Right ventricle myocardium inferior (tissue), 1 donor: Measurements from ENCODE around the gene CCDC71. TPM values are rescaled to one million over a fixed set of nuclear protein-coding genes. Genes with fewer than 3 reads are reported as not detected.

Experiments used
- ATAC-seq: fragments of 200-7000 bp; cut with Tn5 transposase; one replicate; pipeline ENCODE4 v1.9.1; 2020; ENCODE audit warnings: mild to moderate bottlenecking, moderate library complexity
- DNase-seq: peaks from one replicate; pipeline ENCODE4 v3.0.0; 2021; ENCODE audit errors: missing footprints
- intact Hi-C: fragments of 100-400 bp; cut with DNase I; formaldehyde crosslinking; loops from one replicate; pipeline ENCODE4 v1.11.0; 2022
- total RNA-seq: library from RNA; stranded (reverse); fragmentation: NEBNext Ultra II Directional; extraction: Animal tissue kit (Norgen Biotek cat#: 25700); gene quantifications from one replicate; pipeline ENCODE4 v1.2.1, GENCODE V29; 2021
- donor health status: DM: no; HTN: yes; CAD: no; lungs with severe emphysema.

CCDC71 gene
- total RNA-seq, 1 donor from 2014 or later = 9.4 TPM

DNA sequence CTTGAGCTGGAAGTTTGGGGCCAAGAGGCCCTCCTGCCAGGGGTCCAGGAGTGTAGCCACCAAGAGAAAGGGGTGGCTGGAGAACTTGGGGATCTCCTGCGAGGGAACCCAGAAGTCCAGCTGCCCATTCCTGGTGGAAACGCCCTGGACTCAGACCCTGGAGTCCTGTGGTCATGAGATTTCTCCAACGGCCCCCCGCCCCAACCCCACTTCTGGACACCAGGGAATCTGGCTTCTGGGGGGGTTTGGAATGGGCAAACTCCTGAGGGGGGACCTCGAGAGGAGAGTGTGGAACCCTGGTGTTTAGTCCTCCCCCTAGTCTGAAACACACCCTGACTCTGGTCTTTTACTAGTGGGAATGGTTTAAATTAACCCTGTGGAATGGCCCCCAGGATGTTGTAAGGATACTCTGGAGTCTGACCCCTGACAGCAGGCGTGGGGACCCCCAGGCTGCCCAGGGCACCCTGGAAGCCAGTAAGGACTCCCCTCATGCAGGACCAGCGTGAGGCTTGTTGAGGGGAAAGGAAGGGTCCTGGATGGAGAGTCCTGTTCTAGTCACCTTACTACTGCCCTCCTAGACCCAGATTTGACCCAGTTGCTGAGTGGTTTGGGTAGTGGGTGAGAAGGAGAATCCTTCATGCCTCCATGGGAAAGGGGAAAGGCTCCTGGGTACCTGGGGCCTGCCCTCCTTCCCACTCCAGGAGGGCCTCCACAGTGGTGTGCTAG lies 5.8 kb upstream of the CCDC71 start:
- no peak for DNase-seq
- ATAC-seq = no peak
- intact Hi-C loops = loop anchor here (1.0 to 10.0 kb wide), 9 partner anchors 27 to 295 kb away; partner anchors contain the start of genes C3orf62, GPX1, RHOA and TCTA

DNA sequence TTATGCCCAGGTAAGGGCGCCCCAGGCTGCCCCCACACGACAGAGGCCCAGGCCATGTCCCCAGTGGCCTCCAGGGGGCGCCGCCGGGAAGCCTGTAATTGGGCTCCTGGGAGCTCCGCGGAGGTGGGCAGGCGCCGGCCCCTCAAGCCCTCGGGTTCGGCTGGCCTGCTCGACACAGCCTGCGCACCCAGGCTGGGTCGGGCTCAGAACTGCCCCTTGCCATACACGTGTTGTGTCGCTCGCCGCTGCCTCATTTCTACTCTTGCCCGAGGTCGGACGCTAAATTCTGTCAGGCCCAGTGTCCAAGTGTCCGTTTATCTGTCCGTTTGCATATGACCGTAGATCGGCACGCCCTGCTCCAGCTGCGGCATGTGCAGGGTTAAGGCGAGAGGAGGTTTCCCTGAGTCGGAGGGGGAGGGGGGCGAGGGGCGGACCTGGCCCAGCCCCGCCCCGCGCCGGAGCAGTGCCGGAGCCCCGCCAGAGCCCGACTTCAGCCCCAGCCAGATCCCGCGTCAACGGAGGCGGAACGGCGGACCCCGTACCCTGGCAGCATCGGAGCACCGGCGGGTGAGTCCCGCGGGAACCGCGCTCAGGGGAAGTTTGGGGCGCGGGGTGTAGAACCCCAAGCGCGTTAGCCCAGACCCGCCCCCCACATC lies 5.1 kb upstream of the CCDC71 start, which contains the start of gene KLHDC8B:
Gene KLHDC8B, plus strand, starts transcription at position 480 of the 656 bp plus-strand sequence. CDS start 1,172 bp downstream, outside the sequence.
- DNase-seq = peak; percentile 92
- intact Hi-C loops = loop anchor here (1.0 to 10.0 kb wide), 7 partner anchors 46 to 296 kb away; partner anchors contain the start of genes GPX1, RHOA, TCTA and USP4
- peak; percentile 91 for ATAC-seq

DNA sequence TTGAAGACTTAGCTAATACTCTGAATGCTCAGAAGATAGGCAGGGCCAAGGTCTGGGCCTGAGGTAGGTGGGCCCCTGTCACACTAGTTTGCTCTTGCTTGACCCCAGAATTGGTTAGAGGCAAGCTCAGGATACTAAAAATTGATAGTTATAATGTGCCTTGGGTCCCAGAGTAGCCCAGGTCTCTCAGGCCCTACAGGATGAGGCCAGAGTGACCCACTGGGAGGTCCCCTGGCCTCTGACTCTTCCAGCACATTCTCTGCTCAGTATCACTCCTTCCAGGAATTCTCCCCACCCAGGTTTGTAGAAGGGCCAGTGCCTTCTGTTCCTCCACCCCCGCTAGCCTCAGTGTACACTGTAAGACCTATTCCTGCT lies 4.6 kb upstream of the CCDC71 start:
- DNase-seq (no peak), ATAC-seq (no peak)
- intact Hi-C loops = loop anchor here (1.0 to 10.0 kb wide), 7 partner anchors 47 to 297 kb away; partner anchors contain the start of genes GPX1, RHOA, TCTA and USP4

DNA sequence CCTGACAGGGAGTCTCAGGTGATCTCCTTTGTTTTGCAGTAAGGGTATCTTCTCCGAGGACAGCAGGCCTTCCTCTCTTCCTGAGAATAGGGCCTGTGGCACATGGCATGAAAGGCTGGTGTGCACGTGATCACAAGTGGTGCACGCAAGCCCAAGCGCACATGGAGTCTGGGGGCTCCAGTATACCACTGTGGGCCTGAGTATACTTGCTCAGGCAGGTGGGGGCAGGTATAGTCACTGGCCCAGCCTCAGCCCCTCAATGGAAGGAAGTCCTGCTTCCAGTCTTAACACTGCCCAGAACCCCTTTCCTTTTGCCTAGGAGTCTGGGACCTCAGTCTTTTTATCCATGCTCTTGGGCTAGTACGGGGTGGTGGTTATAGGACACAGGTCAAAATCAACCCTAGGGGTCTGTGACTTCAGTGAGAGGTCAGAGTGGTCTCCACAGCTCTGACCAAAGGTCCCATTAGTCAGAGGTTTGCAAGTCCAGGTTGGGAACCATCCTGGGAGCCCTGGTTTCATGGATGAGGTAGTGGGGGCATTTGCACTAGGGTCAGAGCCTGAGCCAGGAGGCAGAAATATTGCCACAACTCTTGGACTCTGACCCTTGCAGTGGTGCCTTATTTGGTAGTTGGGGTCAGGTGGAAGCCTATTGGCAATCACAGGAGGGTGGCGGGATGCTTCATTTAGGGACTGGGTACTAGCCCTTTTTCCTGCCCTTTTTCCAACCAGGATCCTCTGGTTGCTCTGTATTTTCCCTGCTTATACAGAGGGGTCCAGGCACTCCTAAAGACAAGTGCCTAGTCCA lies 823 bp upstream of the CCDC71 start:
- ATAC-seq (no peak), DNase-seq (no peak)
- intact Hi-C loops = loop anchor here (2.0 kb wide), 1 partner anchor 34 kb away; the partner anchor contains the start of gene LAMB2

DNA sequence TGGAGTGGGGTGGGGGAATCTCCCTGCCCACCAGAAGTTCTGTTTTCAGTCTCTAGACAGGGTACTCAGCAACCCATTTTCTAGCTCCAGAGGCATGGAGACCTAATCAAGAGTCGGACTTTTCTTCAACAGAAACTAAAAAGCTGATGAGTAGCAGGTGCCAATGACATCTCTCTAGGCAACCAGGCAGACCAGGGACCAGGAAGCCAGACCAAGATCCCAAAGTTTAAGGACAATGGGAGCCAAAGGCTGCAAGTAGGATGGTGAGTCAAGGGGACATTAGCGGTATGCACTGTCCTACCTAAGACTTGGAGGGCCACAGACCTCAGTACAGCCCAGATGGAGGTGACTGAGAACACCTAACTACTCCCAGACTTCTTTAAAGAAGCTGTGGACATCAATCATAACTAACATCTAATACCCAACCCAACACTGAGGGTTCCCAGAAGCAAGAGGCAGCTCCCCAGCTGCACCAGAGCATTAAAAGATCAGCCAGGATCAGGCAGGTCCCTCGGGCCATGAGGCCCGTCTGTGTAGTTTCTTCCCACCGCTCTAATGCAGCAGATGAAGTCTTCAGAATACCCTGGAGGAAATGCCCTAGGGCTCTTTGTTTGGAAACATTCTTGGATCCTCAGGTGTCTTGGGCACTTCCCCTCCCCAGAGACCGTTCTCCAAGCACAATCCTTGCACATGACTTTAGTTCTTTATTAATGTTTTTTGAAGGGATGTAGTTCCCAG lies 979 bp downstream of the CCDC71 start:
- intact Hi-C loops = no loop called here
- no peak for ATAC-seq
- DNase-seq = no peak

DNA sequence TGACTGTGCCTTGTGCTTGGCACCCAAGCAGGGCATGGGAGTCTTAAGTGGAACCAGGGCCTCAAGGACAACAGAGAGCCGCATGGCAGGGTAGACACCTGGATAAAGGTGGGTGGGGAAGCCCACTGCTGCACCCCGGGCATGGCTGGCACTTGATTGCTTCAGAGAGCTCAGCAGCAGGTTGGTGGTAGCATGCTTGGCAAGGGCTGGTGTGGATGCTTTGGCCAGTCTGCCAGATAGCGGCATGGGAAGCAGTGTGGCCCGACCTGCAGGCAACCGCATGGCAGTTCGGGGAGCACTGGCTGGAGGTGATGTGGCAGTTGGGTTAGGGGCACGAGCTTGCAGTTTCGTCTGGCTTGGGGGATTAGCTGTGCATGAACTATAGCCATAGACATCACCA lies 2.5 kb downstream of the CCDC71 start:
- ATAC-seq (no peak), DNase-seq (no peak)
- intact Hi-C loops = no loop called here

DNA sequence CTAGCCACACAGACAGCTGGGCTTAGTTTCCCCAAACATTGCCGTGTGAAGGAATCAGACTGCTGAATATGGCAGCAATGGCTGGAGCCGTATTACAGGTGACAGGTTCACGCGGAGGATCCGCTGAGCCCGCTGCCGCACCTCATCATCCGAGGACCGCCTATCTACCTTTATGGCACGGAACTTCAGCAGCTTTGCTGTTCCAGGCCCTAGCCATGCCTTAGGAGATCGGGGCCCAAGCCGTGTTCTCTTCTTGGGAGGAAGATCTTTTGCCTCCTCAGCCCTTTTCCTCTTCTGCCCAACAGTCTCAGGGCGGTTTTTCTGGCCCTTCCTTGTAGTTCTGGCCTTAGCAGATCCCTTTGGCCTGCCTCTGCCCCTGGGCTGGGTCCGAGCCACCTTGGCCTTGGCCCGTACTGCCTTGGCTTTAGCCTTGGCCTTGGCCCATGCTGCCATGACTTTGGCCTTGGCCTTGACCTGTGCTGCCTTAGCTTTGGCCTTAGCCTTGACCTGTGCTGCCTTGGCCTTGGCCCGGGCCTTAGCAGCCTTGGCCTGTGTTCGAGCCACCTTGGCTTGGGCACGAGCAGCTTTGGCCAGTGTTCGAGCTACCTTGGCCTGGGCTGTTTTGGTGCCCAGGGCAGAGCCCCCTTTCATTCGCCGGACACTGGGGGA lies 3.2 kb downstream of the CCDC71 start:
- ATAC-seq (no peak), DNase-seq (no peak)
- intact Hi-C loops = no loop called here

DNA sequence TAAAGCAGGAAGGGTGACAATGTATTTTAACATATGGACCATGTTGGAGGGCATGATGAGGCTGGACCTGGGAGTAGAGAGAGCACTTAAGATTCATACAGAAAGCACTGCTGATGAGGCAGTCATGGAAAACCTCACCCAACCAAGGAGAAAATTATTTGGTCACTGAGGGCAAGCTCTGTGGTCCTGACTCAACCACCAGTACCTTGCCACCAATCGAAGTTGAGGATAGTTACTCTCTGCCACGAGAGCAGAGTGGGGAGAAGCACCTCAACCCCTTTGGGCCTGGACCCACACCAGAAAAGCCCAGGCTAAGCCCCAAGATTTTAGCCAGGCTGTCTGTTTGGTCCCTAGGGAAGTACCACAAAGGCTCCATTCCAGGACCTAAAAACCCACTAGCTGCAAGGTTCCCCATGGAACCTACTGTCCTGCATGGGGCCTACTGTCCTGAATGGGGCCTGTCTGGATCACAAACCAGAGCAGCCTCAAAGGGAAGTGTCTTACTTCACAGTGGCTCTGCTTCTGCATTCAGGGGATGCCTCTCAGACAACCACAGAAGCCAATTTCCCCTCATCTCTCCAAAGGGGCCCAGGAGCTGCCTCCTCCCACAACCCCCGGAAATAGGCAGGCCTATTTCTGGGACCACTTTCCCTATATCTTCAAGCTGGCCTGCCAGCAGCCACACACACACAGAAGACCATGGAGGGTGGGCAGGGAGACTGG lies 4.2 kb downstream of the CCDC71 start:
- no peak for DNase-seq
- no peak for ATAC-seq
- intact Hi-C loops = no loop called here

DNA sequence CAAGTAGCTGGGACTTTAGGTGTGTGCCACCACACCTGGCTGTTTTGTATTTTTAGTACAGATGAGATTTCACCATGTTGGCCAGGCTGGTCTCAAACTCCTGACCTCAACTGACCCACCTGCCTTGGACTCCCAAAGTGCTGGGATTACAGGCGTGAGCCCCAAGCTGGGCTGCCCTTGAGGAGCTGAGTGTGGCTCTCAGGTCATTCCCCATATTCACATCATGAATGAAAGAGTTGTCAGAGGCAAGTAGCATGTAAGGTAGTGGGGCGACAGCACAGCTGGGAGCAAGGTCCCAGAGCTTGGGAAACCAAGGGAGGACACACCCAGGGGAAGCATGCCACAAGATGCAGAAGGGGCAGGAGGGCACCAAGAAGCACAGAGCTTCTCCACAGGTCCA lies 4.9 kb downstream of the CCDC71 start:
- ATAC-seq (no peak), DNase-seq (no peak)
- intact Hi-C loops = no loop called here

DNA sequence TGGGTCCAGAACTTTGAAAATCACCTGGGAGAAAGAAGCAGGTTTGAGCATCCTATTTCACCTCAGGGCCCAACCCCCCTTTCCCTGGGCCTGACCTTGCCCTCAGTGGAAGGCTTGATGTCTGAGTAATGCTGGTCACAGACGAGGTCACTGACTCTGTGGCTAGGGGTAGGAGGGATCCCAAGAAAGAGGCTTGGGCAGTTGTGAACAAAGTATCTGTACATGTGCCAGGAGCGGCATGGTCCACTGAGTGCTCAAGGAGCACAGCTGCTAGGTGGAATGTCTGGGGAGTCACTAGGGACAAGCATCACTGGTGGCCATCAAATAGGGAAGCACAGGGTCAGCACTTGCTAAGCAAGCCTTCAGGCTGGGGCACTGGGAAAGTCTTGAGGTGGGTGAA lies 7.3 kb downstream of the CCDC71 start:
- ATAC-seq (no peak), DNase-seq (no peak)
- intact Hi-C loops = no loop called here

DNA sequence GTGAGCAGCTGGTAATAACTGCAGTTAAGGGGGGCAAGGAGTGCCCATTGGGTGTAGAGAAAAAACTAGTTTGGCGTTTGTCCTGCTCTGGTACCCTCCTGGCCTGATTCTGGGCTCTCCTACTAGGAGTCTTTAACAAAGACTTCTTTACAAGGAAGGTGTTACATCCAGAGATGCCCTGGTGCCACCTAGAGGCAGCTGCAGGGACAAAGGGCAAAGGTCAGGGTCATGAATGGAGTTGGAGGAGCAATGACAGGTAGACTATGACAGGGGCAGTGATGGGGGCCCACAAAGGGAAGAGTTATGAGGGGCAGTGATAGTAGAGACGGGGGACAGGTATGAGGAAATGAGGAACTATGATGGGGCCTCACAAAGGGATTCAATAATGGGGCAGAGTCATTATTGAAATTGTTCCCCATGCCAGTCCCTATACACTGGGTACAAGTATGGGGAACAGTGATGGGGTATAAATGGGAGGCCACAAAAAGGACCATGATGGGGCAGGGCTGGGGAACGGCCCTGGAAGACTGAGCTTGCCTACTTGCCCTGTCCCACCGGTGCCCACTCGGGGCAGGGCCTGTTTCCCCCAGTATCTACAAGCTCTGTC lies 7.9 kb downstream of the CCDC71 start:
- intact Hi-C loops = no loop called here
- ATAC-seq = peak; percentile 20
- no peak for DNase-seq

DNA sequence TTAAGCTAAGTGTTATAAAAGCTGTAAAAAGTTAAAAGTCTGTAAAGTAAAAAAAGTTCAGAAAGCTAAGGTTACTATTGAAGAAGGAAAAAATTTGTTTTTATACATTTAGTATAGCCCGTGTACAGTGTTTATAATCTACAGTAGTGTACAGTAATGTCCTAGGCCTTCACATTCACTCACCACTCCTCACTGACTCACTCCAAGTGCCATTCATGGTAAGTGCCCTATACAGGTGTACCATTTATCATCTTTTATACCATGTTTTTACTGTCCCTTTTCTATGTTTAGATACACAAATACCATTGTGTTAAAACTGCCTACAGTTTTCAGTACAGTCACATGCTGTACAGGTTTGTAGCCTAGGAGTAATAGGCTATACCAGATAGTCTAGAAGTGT lies 8.8 kb downstream of the CCDC71 start:
- ATAC-seq = no peak
- intact Hi-C loops = no loop called here
- no peak for DNase-seq

DNA sequence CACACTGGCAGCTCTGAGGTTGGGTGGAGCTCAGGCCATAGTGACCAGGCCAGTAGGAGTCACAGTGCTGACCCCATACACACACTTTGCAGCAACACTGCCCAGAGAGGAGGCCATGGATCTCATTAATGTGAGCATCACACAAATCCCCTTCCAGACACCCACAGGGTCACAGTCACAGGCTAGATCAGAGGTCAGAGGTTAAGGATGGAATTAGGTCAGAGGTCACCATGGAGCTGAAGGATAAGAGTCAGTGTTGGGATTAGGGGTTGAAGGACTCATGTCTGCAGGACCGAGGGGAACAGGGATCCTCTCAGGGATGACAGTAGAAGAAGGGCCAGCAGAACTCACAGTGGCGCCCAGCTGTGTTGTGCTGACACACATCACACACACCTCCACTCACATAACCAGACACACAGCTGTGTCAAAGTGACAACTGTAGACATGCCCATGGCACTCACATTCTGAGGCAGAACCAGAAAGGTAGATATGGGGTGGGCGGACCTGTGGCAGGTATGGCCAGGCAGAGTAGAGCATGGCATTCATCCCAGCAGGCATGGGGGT lies 12.7 kb downstream of the CCDC71 start:
- intact Hi-C loops = no loop called here
- DNase-seq = no peak

DNA sequence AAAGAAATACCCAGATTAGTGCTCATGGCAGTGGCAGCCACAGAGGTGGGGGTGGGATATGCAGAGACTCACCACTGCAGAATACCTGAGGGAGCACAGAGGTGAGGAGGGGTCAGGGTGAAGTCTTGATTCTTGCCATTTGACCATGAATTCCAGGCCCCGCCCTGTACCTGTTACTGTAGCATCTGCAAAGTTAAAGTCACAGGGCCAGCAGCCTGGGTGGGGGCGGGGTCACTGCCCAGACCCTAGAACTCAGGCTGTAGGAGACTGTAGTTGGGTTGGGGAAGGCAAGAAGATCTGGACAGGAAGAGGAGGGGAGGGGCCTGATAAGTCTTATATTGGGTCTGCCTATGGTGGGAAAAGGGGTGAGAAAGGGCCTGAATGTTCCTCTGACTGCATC lies 14.5 kb downstream of the CCDC71 start:
- ATAC-seq (no peak), DNase-seq (no peak)
- intact Hi-C loops = no loop called here

More for the DNA sequence above, 12.7 kb downstream of the CCDC71 start:
- no peak for ATAC-seq

DNA sequence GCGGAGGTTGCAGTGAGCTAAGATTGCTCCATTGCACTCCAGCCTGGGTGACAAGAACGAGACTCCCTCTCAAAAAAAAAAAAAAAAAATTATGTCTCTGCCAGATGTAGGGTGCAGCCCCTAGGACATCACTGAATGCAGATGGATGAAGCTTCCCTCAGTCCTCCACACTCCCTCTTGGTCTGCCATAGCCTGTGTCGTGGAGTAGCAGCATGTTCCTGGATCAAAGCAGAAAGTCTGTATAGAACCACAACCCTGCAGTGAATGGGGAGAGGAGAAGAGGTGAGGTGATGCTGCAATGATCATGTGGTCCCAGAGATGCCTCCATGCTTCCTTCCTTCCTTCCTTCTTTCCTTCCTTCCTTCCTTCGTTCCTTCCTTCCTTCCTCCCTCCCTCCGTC lies 18.0 kb downstream of the CCDC71 start:
- DNase-seq (no peak), ATAC-seq (no peak)

DNA sequence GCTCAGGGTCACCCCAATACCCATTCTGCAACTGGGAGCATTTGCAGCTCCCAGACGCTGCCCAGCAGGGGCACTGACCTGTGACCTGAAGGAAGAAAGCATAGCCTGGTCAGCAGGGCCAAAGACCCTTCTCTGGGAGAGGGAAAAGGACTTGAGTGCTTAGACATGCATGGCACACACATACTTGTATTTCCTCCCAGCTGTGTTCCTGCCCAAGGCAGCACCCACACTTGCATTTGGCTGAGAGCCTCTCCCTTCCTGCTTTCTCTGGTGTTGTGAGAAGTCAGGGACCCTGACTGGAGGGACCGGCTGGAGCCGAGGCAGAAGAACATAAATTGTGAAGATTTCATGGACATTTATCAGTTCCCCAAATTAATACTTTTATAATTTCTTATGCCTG lies 26.1 kb downstream of the CCDC71 start:
- DNase-seq (no peak), ATAC-seq (no peak)
- intact Hi-C loops = no loop called here

More for the DNA sequence above, 18.0 kb downstream of the CCDC71 start:
- intact Hi-C loops = no loop called here

DNA sequence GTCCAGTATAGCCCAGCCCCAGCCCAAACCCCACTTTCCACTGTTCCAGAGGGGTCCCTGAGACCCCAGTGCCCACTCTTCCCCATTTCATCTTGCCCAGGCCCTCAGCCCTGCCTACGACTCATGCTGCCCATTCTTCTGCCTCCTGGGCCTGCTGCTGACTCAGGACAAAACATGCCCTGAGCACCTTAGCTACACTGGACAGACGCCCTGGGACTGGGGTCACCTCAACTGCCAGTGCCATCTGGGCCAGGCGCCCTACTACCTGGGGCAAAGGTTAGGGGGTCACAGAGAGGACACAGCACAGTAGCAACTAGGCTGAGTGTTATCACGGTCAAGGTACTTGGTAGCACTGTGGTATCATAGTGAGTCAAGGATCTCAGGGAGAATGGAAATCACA lies 30.6 kb downstream of the CCDC71 start:
- intact Hi-C loops = no loop called here
- DNase-seq = no peak
- ATAC-seq = no peak
